RCC 7860 (cell line): Measurements from ENCODE around the gene SCNN1B.
"Not testable (repeated sequence)": the region's sequence is repeated elsewhere in the genome, so short reads cannot be mapped to it uniquely, and the experiment has no call there.

Experiments used
- DNase-seq: peaks from one replicate; pipeline ENCODE4 v3.0.0-alpha.2; 2015; ENCODE audit warnings: low spot score
- FAIRE-seq: peaks from 2 replicates; lab custom pipeline; 2012; peaks lifted over from hg19 to GRCh38; lab: Jason Lieb, UNC

SCNN1B gene

DNA sequence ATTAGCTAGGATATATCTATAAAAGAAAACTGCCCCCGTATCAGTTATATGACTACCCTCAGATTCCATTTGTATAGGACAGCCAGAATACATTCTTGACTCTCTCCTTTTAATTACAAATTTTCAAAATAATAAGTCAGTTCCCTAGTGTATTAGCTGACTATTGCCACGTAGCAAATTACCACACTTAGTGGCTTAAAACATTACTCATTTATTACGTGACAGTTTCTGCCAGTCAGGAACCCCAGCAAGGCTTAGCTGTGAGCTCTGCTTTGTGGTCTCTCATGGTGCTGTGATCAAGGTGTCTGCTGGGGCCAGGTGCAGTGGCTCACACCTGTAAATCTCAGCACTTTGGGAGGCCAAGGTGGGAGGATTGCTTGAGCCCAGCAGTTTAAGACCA lies 13.9 kb upstream of the SCNN1B start:
- DNase-seq (no peak), FAIRE-seq (no peak)

DNA sequence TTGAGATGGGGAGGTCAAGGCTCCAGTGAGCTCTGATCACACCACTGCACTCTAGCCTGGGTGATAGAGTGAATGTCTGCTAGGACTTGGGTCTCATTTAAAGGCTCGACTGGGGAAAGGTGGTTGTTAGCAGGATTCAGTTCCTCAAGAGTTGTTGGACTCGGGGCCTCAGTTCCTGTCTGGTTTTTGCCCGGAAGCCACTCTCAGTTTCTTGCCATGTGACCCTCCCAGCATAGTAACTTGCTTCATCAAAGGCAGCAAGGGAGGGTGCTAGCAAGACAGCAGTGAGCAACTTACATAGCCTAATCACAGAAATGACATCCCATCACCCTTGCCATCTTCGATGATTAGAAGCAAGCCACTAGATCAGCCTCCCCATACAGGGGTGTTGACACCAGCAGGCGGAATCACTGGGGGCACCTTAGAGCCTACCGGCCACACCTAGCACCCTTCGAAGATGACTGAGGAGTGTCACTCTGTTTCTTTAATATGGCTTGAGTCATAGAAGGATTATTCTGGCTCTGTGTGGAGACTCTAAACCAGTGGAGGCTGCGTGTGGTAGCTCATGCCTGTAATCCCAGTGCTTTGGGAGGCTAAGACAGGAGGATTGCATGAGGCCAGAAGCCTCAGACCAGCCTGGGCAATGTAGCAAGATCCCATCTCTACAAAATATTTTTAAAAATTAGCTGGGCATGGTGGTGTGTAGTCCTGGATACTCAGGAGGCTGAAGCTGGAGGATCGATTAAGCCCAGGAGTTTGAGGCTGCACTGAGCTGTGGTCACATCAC lies 13.2 kb upstream of the SCNN1B start:
- DNase-seq = no peak
- FAIRE-seq = no peak

DNA sequence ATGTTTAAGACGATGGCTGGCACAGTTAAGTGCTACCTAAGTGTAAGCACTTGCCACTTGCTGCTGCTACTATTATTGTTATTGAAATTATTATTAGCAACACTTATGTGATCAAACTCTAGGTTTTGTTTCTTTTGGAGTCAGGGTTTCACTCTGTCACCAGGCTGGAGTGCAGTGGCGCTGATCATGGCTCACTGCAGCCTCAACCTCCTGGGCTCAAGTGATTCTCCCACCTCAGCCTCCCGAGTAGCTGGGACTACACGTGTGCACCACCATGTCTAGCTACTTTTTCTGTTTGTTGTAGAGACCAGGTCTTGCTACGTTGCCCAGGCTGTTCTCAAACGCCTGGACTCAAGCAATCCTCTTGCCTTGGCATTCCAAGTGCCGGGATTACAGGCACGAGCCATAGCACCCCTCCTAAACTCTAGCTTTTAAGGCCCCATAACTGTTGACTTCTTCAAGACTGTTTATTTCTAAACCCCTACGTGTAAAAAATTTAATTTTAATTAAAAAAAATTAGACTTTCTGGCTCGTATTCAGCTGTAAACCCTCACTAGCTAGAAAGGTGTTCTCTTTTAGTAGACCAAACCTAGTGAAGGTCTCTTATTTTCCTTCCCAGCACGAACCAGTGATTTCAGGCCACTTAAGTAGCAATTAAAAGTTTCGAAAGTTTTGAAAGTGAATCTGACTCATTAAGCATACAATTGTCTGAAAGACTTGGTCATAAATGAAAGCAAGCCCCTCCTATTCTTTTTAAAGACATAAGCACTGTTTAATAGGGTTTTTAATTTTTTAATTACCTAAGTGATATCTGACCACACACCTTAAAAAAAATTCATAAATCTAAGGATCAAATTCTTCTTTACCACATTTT lies 11.7 kb upstream of the SCNN1B start:
- FAIRE-seq = no peak
- no peak for DNase-seq

DNA sequence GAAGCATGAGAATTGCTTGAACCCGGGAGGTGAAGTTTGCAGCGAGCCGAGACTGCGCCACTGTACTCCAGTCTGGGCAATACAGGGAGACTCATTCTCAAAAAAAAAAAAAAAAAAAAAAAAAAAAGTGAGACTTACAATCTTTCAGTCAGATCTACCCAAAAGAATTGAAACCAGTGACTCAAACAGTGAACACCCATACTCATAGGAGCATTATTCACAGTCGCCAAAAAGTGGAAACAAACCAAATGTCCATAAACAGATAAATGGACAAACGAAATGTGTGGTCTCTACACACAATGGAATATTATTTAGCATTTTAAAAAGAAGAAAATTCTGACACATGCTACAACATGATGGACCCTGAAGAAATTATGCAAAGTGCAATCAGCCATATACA lies 9.1 kb upstream of the SCNN1B start:
- FAIRE-seq = no peak
- DNase-seq = no peak

DNA sequence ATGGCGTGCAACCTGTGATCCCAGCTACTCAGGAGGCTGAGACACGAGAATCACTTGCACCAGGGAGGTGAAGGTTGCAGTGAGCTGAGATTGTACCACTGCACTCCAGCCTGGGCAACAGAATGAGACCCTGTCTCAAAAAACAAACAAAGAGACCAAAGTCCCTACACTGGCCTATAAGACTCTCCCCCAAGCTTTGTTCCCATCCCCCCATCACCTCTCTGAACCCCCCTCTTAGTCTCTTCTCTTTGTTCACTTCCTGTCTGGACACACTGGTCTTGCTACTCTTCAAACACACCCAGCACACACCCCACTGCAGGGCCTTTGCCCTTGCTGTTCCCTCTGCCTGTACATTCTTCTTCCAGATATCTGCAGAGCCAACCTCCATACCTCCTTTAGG lies 7.8 kb upstream of the SCNN1B start:
- DNase-seq (no peak), FAIRE-seq (no peak)

DNA sequence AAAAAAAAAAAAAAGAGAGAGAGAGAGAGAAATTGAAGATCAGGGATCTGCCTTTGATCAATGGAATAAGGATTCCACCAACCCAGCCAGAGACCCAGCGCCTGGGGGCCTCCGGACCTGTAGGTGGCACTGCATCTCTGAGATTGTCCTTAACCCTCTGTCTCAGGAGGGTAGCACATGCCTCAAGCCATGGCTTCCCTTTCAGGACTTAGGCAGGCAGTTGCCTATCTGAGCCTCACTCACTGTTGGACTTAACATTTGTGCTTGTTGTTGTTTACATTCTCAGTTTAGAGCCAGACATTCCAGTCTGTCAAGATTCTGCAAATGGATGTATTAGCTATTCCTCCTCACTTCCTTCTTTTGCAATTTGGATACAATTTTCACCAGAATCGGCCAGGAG lies 5.1 kb upstream of the SCNN1B start:
- DNase-seq (no peak), FAIRE-seq (no peak)

DNA sequence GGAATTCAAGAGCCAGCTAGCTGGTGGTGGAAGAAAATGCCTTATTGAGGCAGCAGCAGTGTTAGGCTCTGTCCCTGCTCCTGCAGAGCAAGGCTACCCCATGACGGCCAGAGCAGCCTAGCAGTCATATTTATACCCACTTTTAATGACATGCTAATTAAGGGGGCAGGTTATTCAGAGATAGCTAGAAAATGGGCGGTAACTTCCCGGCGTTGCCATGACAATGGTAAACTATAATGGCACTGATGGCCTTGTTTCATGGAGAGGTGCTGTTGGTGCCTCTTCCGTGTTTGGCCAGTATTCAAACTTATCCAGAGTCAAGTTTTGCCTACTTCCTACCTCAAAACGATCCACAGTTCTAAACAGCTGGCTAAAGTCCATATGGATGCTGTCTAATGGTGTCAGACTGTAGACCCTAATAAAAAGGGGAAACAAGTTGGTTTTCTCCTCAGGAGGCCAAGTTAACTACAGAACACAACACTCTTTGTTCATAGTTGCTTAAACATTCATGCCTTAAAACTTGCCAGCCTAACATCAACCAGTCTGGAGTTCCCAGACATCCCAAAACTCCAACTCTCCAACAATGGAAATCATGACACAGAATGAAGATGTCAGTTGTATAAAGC lies 3.7 kb upstream of the SCNN1B start:
- DNase-seq = no peak
- no peak for FAIRE-seq

DNA sequence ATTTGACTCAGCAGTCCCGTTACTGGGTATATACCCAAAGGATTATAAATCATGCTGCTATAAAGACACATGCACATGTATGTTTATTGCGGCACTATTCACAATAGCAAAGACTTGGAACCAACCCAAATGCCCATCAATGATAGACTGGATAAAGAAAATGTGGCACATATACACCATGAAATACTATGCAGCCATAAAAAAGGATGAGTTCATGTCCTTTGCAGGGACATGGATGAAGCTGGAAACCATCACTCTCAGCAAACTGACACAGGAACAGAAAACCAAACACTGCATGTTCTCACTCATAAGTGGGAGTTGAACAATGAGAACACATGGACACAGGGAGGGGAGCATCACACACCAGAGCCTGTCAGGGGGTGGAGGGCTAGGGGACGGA lies 2.3 kb upstream of the SCNN1B start:
- FAIRE-seq, DNase-seq: not testable (repeated sequence)

DNA sequence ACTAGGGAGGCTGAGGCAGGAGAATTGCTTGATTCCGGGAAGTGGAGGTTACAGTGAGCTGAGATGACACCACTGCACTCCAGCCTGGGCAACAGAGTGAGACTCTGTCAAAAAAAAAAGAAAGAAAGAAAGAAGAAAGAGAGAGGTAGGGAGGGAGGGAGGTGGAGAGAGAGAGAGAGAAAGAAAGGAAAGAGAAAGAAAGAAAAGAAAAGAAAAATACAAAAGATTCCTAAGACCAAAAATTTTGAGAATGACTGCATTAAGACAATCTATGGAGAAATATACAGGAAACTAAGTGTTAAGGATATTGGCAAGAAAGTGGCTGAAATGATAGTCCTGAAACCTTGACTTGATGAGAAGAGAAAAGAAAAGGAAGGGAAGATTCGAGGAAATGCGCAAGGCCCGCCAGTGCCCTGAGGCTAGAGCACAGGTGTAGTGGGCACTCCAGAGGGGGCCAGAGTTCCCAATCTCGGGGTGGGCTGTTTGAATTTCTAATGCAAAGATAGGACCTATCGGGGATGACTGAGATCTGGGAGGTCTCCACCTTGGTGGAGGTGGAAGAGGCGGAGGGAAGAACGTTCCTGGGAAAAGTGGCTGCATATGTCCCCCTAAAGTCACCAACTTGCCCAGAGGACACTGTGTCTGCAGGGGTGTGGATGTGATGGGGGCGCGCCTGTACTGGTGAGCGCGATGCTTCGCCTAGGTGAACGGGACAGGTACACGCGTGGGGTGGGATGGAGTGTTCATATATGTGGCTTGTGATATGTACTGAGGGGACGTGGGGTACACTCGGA lies 654 bp upstream of the SCNN1B start:
- no peak for DNase-seq

DNA sequence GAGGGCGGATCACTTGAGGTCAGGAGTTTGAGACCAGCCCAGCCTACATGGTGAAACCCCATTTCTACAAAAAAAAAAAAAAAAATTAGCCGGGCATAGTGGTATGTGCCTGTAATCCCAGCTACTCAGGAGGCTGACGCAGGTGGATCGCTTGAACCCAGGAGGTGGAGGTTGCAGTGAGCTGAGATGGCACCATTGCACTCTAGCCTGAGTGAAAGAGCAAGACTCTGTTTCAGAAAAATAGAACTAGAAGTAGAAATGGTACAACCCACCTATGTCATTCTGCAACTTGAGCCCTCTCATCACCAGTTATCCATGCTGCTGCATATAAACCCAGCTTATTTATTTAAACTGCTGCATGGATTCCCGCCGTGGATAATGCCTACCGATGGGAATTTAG lies 1.6 kb downstream of the SCNN1B start:
- DNase-seq = no peak
- FAIRE-seq = no peak

More for the DNA sequence above, 654 bp upstream of the SCNN1B start:
- FAIRE-seq = no peak

DNA sequence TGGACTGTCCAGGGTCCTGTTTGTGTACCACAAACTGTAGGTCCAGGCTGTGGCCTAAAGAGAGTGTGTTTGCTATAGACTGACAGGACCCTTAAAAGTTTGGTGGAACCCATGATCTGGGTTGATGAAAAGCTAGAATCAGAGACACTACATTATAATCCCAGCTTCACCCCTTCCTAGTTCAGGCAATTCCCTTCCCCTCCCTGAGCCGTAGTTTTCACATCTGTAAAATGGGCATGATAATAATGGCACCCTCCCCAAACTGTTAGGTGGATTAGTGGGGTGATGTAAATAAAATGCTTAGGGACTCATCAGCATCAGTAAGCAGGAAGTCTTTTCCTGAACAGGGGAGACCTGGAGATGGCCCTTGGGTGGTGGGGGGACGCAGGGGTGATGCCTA lies 2.5 kb downstream of the SCNN1B start:
- FAIRE-seq (no peak), DNase-seq (no peak)

DNA sequence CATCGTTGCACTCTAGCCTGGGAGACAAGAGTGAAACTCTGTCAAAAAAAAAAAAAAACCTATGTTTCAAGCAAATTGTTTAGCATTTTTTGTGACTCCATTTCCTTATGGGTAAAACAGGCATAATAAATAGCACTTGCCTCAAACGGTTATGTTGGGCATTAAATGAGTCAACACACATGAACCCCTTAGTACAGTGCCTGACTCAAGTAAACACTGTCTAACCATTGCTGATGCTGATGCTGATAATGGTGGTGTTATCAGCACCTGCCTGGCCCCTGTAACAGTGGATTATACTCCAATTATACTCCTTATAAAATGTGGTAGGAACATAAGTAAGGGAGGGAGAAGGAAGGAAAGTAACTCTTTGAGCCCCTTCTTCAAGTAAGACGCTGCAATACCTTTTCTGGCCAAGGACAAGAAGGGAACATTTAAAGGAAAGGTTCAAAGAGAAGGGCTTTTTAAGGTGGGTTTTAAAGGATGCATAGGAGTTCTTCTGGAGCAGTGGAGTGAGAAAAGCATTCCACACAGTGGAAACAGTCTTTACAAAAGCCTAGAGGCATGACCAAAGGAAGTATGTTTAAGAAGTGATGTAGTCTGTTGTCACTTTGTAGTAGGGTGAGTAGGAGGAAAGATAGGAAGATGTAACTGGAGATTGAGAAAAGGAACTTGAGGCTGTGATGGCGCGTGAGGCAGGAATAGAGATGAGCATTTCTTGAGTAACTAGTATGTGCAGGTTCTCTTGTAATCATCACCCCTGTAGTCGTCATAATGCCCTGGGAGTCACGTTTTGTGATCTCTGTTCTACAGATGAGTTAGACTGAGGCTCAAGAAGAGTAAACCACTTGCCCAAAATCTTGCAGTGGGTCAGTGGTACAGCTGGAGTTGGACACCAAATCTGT lies 4.3 kb downstream of the SCNN1B start:
- DNase-seq = no peak
- FAIRE-seq = no peak

DNA sequence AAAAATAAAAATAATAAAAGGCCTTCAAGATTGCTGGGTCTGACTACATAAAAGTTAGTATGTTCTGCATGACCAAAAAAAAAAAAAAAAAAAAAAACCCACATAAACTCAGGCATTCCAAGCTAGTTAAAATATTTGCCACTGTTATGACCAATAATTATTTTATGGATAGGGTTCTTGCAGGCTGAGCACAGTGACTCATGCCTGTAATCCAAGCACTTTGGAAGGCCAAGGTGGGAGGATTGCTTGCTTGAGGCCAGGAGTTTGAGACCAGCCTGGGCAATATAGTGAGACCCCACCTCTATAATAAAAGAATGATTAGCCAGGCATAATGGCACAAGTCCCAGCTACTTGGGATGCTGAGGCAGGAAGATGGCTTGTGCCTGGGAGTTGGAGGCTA lies 8.1 kb downstream of the SCNN1B start:
- FAIRE-seq (no peak), DNase-seq (no peak)

DNA sequence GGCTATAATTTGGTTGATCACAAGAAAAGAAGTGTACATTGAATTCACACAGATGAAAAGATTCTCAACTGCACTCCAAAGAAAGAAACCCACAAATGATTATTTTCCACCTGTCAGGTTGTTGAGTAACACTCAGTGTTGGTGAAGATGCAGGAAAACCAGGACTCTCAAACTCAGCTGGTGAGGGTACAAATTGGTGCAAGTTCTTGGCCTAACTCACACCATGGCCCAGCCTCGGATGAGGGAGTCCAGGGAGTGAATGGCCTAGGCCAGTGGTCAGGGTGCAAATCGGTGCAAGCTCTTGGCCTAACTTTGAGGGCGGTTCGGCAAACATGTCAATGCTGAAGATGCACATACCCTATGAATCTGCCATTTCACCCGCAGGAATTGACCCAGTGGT lies 8.6 kb downstream of the SCNN1B start:
- DNase-seq = no peak
- no peak for FAIRE-seq

DNA sequence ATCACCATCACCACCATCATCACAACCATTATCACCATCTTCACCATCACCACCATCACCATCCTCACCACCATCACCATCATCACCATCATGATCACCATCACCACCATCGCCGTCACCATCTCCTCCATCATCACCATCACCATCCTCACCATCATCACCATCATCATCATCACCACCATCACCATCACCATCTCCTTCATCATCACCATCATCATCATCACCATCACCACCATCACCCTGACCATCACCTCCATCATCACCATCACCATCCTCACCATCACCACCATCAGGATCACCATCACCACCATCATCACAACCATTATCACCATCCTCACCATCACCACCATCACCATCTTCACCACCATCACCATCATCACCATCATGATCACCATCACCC lies 14.1 kb downstream of the SCNN1B start:
- FAIRE-seq = no peak

DNA sequence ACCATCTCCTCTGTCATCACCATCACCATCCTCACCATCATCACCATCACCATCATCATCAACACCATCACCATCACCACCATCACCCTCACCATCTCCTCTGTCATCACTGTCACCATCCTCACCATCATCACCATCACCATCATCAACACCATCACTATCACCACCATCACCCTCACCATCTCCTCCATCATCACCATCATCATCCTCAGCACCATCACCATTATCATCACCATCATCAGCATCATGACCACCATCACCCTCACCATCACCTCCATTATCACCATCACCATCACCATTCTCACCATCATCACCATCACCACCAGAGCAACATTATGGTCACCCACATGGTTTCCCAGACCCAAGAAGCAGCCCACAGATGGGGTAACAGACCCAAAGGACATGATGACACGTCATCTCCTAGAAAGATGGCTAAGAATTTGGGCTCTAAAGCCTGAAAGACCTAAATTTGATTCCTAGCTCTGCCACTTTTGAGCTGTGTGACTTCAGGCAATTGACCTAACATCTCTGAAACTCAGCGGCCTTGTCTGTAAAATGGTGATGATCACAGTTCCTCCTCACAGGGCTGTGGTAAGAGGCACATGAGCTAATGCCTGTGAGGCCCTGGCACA lies 14.6 kb downstream of the SCNN1B start:
- no peak for DNase-seq
- no peak for FAIRE-seq

More for the DNA sequence above, 14.1 kb downstream of the SCNN1B start:
- no peak for DNase-seq

DNA sequence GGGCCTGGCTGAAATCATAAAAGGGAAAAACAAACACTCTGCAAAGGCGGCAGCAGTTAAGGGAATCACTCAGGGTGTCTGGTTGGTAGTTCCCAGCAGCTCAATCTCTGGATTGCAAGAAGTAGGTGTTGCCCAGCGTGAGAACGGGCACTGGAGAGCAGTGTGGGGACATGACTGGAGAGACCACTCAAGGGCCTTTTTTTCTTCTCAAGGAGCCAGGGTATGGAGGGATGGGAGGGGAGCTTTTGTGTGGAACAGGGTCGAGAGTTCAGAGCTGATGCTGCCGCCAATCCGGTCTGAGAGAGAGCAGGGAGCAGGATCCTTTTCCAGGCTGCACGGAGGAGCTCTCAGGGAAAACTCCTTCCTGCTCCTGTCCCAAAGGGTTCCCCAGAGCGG lies 15.2 kb downstream of the SCNN1B start:
- DNase-seq (no peak), FAIRE-seq (no peak)

DNA sequence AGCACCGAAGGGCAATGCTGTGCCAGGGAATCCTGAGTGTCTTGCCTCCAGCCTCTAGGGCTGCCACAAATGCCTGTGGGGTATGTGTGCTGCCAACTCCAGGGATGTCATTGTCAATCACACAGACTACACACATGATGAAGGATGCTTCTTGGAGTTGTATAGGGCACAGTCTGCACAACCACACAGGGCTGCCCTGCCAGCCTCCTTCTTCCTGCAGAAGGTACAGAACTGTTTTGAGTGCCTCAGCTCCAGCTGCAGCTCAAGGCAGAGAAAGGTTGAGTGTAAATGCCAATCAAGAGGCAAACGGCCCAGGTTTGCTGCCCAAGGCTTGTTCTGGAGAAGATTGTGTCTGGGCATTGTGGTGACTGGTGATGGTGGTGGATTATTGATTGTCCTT lies 15.6 kb downstream of the SCNN1B start:
- no peak for FAIRE-seq
- DNase-seq = no peak

DNA sequence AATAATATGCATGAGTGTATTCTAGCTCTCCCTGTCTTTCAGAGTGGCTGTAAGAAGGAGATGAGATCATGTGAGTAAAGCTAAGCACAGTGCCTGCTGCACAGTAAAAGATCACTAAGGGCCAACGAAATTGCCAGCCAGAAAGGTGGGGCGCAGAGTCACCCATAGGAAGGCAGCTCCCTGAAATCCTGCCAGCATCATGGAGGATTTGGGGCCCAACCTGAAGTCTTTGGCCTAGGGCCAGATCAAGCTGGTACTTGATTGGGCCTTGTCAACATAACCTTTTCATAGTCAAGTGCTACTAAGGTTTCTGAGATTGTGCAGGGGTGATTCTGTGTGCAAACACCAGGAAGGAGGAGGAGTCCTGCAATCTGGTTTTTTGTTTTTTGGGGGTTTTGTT lies 16.5 kb downstream of the SCNN1B start:
- DNase-seq (no peak), FAIRE-seq (no peak)
